ENCODE results near the gene CPNE8.

GRCh38 chr12:38889297-38889815 is 16.0 kb downstream of the CPNE8 start:
- no peak for TF ChIP-seq CTCF (conservative IDR thresholded peaks at IDR 0.05; ENCODE audit: low read depth, low read length)
- no peak for TF ChIP-seq EZH2 (IDR thresholded peaks at IDR 0.05; ENCODE audit: low read length, unreplicated experiment)

Data from PC-3 (cell line).